Gastrocnemius medialis (tissue), 4 donors: ENCODE data around the gene ACHE.

Experiments
- CTCF ChIP-seq, 5 experiments: fragments of 450-650 bp in 3 of 5; fragments of 200-600 bp in 2 of 5; sonication (generic) in 2 of 5; IDR thresholded peaks in 4 of 5; conservative IDR thresholded peaks in 1 of 5; 1 replicate in 4 of 5; 2 replicates in 1 of 5; pipeline ENCODE4 v1.5.1; 2016 to 2019; ENCODE audit warnings: antibody characterized with exemption in 5 of 5, mild to moderate bottlenecking in 3 of 5, moderate library complexity in 3 of 5
- POLR2A ChIP-seq, 2 donors: fragments of 450-650 bp; IDR thresholded peaks; one replicate each; pipeline ENCODE4 v1.6.1; 2017; ENCODE audit warnings: antibody characterized with exemption in 2 of 2, mild to moderate bottlenecking in 2 of 2, moderate library complexity in 2 of 2

- TF ChIP-seq CTCF (IDR thresholded peaks at IDR 0.05 in 4 of 5, conservative IDR thresholded peaks at IDR 0.05 in 1 of 5) (no peak), POLR2A (IDR thresholded peaks at IDR 0.05) (no peak)
Observed at GRCh38 chr7:100847360-100847759, 48.3 kb downstream of the ACHE start.
